ENCODE measurements around the gene MCM6. TPM values are rescaled to one million over a fixed set of nuclear protein-coding genes. Genes with fewer than 3 reads are reported as not detected.
"Not testable (repeated sequence)": the region's sequence is repeated elsewhere in the genome, so short reads cannot be mapped to it uniquely, and the experiment has no call there.

MCM6 gene
- total RNA-seq, 1 experiment from 2014 or later = 13.5 TPM

GRCh38 chr2:135812907-135813511 is 63.2 kb downstream of the MCM6 start:
- no peak for TF ChIP-seq CTCF (IDR thresholded peaks at IDR 0.05; ENCODE audit: unreplicated experiment)
- Mint-ChIP-seq H3K4me1 (ENCODE audit: insufficient read depth, unreplicated experiment) (no peaks in the 10 kb centered on the region), H3K4me3 (ENCODE audit: unreplicated experiment) (no peak overlapping the region), H3K27ac (ENCODE audit: low read depth, unreplicated experiment) (no peak overlapping the region), H3K27me3 (ENCODE audit: insufficient read depth, unreplicated experiment) (no peaks in the 10 kb centered on the region), H3K9me3 (ENCODE audit: unreplicated experiment) (no peaks in the 10 kb centered on the region), H3K36me3 (ENCODE audit: insufficient read depth, unreplicated experiment) (peaks cover 4% of the 10 kb centered on the region)
- no peak for DNase-seq (ENCODE audit: unreplicated experiment)
- no TSS peak for BruUV-seq (replicated peaks)
- ChIA-PET POLR2A (no interaction called here), CTCF (interaction anchor here (1.2 kb wide), 1 partner anchor 15 kb away, joined by 9 read pairs; no protein-coding TSS in a partner anchor)
- intact Hi-C loops (cut with micrococcal nuclease) = no loop called here

GRCh38 chr2:135807874-135808273 is 68.4 kb downstream of the MCM6 start:
- DNase-seq (ENCODE audit: unreplicated experiment); H3K27me3 Mint-ChIP-seq (ENCODE audit: insufficient read depth, unreplicated experiment); POLR2A ChIA-PET; H3K36me3 Mint-ChIP-seq (ENCODE audit: insufficient read depth, unreplicated experiment); intact Hi-C loops (cut with micrococcal nuclease); H3K27ac Mint-ChIP-seq (ENCODE audit: low read depth, unreplicated experiment); H3K9me3 Mint-ChIP-seq (ENCODE audit: unreplicated experiment); H3K4me1 Mint-ChIP-seq (ENCODE audit: insufficient read depth, unreplicated experiment); H3K4me3 Mint-ChIP-seq (ENCODE audit: unreplicated experiment); BruUV-seq (replicated peaks): not testable (repeated sequence)
- CTCF ChIA-PET = interaction anchor here (7.7 kb wide), 1 partner anchor 11 kb away, joined by 65 read pairs; no protein-coding TSS in a partner anchor

GRCh38 chr2:135803278-135803677 is 73.0 kb downstream of the MCM6 start:
- Mint-ChIP-seq H3K4me3 (ENCODE audit: unreplicated experiment) (no peak overlapping the region), H3K27me3 (ENCODE audit: insufficient read depth, unreplicated experiment) (no peaks in the 10 kb centered on the region), H3K27ac (ENCODE audit: low read depth, unreplicated experiment) (no peak overlapping the region), H3K36me3 (ENCODE audit: insufficient read depth, unreplicated experiment) (no peaks in the 10 kb centered on the region), H3K9me3 (ENCODE audit: unreplicated experiment) (no peaks in the 10 kb centered on the region), H3K4me1 (ENCODE audit: insufficient read depth, unreplicated experiment) (no peaks in the 10 kb centered on the region)
- ChIA-PET CTCF (interaction anchor here (0.5 kb wide), 1 partner anchor 608 kb away, joined by 4 read pairs; no protein-coding TSS in a partner anchor), POLR2A (no interaction called here)
- TF ChIP-seq CTCF (IDR thresholded peaks at IDR 0.05; ENCODE audit: unreplicated experiment) = no peak
- intact Hi-C loops (cut with micrococcal nuclease) = no loop called here
- no peak for DNase-seq (ENCODE audit: unreplicated experiment)
- BruUV-seq (replicated peaks) = no TSS peak

GRCh38 chr2:135802350-135802749 is 73.9 kb downstream of the MCM6 start:
- H3K4me1 Mint-ChIP-seq (ENCODE audit: insufficient read depth, unreplicated experiment) = peaks cover 7% of the 10 kb centered on the region
- no peaks in the 10 kb centered on the region for H3K27me3 Mint-ChIP-seq (ENCODE audit: insufficient read depth, unreplicated experiment)
- no peaks in the 10 kb centered on the region for H3K36me3 Mint-ChIP-seq (ENCODE audit: insufficient read depth, unreplicated experiment)
- BruUV-seq (replicated peaks) = no TSS peak
- no peak overlapping the region for H3K27ac Mint-ChIP-seq (ENCODE audit: low read depth, unreplicated experiment)
- ChIA-PET POLR2A (no interaction called here), CTCF (interaction anchor here (1.1 kb wide), 1 partner anchor 11 kb away, joined by 5 read pairs; no protein-coding TSS in a partner anchor)
- intact Hi-C loops (cut with micrococcal nuclease) = no loop called here
- TF ChIP-seq CTCF (IDR thresholded peaks at IDR 0.05; ENCODE audit: unreplicated experiment) = no peak
- no peak for DNase-seq (ENCODE audit: unreplicated experiment)
- no peak overlapping the region for H3K4me3 Mint-ChIP-seq (ENCODE audit: unreplicated experiment)
- H3K9me3 Mint-ChIP-seq (ENCODE audit: unreplicated experiment) = no peaks in the 10 kb centered on the region

All from MCF 10A (cell line).